Epithelial cell of proximal tubule (primary cell): ENCODE results near the gene ETS2. TPM values are rescaled to one million over a fixed set of nuclear protein-coding genes. Genes with fewer than 3 reads are reported as not detected.

Experiments used
- DNase-seq: peaks from one replicate; pipeline ENCODE4 v3.0.0-alpha.2; 2011; ENCODE audit warnings: low read depth
- H3K4me3 ChIP-seq: 2 replicates; pipeline ENCODE4 v1.5.1; 2011; ENCODE audit warnings: low read depth, mild to moderate bottlenecking, low read length
- total RNA-seq: library from RNA; depleted of rRNA; stranded (reverse); fragments of >200 nt; gene quantifications from 2 replicates; pipeline ENCODE4 v1.2.3, GENCODE V29; 2015
- TF ChIP-seq, protein P1 (sequence below): conservative IDR thresholded peaks from 2 replicates; pipeline ENCODE4 v1.5.1; 2012; ENCODE audit warnings: low read depth, mild to moderate bottlenecking, low read length

The ETS2 gene
- total RNA-seq, 1 donor from 2014 or later: 11.1 TPM

DNA sequence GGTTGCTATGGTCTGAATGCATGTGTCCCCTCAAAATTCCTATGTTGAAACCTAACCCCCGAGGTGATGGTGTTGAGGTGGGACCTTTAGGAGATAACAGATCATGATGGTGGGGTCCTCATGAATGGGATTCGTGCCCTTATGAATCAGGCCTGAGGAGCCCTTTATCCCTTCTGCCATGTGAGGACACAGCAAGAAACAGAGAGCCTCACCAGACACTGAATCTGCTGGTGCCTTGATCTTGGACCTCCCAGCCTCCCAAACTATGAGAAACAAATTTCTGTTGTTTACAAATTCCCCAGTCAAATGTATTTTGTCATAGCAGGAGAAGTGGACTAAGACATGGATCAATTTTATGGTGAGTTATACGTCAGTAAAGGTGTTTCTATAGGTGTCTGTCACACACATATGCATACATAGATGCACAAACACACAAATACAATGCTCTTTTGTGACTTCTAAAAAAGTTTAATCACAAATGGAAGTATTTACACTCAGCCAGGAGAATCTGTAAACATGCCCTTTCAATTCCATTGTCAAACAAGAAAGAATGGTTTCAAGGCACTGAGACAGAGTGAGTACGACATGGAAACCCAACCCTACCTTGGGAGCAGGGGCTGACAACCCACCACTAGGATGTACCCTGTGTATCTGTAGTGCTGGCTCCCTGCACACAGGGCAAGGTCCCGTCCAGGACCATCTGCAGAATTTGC, 5.5 kb upstream of the ETS2 start:
- no peak overlapping the region for H3K4me3 ChIP-seq
- no peak for DNase-seq
- TF ChIP-seq, protein P1, sequence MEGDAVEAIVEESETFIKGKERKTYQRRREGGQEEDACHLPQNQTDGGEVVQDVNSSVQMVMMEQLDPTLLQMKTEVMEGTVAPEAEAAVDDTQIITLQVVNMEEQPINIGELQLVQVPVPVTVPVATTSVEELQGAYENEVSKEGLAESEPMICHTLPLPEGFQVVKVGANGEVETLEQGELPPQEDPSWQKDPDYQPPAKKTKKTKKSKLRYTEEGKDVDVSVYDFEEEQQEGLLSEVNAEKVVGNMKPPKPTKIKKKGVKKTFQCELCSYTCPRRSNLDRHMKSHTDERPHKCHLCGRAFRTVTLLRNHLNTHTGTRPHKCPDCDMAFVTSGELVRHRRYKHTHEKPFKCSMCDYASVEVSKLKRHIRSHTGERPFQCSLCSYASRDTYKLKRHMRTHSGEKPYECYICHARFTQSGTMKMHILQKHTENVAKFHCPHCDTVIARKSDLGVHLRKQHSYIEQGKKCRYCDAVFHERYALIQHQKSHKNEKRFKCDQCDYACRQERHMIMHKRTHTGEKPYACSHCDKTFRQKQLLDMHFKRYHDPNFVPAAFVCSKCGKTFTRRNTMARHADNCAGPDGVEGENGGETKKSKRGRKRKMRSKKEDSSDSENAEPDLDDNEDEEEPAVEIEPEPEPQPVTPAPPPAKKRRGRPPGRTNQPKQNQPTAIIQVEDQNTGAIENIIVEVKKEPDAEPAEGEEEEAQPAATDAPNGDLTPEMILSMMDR: no peak

DNA sequence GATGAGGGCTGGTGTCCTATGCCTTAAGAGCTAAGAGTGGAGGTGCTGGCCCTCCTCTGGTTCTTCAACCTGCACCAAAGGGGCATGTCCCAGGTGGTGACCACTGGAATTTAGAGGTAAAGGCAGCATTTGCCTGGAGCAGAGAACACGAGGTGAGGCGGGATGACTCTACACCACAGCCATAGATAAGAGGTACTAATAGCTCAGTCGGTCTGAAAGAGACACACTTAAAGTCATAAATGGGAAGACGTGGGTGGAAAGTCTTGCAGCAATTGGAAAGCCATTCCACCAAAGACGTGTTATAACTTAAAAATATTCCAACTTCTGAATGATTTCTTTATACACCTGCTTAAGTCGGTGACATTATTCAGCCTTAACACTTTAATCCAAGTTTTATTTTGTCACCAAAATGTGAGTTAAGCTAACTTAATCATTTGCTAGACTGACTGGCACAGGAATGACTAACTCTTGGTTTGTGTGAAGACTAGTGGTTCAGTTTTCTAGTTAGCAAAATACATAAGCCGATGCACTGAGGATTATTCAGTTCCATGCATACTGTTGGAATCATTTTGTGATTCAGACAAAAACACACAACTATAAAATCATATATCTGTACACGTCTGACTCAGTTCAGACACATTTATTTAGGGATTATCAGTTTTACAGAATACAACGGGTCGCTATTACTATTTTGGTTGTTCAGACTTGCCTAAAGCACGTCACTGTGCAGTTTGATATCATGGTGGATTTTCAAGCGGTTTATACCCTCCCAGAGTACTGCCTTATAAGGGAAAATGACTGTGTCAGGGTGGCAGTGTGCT, 4.6 kb upstream of the ETS2 start:
- TF ChIP-seq, protein P1: no peak
- H3K4me3 ChIP-seq: no peak overlapping the region
- DNase-seq: no peak

DNA sequence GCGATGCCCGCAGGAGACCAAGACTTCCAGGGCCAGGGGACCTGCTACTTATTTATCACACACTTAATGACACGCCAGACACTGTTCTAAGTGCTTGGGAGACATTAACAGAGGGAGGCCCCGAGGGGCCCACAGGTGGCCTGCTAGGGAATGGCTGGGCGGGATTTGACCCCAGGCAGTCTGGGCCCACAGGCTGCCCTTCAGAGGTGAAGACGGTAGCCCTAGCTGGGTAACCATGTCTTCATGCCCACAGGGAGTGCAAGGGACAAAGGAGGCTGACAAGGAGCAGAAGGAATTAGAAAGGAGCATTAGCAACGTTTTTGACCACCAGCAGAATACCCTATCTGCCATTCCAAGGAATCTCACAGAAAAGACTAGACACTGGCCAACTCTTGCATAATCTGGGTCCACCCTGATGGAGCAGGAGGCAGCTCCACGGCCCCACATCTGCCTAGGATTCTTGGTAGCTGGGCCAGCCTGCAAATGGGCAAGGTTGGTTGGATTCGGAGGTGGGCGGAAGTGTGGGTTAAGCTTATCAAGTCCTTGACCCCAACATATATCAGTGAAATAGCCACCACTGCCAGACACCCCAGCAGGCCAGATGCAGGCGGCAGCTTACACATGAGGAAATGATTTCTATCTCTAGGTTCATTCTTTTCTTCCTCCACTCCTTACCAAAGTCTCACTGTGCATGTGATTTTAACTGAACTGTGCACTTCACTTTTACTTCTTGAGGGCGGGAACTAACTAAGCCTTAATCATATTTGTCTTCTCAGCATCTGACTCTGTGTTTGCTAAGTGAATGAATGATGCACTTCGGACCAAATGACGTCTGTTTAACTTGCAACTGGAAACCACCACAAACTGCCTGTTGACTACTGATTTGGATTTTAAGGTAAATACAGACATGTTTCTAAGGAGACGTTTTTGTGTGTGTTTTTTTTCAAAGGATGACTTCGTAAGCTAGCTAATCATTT, 3.4 kb upstream of the ETS2 start:
- TF ChIP-seq, protein P1: no peak
- DNase-seq: no peak
- no peak overlapping the region for H3K4me3 ChIP-seq

DNA sequence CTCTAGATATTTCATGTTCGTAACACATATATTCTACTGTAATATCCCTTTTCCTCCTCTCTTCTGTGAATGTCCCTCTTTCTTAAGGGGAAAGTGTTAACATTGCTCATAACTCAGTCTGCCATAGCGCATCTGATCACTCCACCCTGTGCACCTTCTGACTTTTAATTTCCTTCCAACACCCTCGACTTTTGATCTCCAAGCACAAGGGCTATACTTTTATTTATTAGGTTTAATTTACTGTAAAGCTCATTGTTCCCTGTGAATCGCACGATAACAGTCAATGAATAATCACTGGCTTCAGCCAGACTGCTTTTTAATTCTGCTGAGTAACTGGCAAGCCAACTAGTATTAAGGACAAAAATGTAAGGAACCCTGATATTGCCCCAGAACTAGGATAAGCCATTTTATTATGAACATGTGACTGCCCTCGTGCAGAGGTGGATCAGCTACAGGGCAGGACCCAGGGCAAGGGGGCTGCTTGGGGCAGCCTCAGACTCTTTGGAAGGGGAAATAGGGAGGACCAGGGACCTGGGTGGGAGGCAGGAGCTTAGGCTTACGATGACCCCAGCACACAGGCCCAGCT, 2.6 kb upstream of the ETS2 start:
- TF ChIP-seq, protein P1: no peak
- no peak for DNase-seq
- H3K4me3 ChIP-seq: no peak overlapping the region

DNA sequence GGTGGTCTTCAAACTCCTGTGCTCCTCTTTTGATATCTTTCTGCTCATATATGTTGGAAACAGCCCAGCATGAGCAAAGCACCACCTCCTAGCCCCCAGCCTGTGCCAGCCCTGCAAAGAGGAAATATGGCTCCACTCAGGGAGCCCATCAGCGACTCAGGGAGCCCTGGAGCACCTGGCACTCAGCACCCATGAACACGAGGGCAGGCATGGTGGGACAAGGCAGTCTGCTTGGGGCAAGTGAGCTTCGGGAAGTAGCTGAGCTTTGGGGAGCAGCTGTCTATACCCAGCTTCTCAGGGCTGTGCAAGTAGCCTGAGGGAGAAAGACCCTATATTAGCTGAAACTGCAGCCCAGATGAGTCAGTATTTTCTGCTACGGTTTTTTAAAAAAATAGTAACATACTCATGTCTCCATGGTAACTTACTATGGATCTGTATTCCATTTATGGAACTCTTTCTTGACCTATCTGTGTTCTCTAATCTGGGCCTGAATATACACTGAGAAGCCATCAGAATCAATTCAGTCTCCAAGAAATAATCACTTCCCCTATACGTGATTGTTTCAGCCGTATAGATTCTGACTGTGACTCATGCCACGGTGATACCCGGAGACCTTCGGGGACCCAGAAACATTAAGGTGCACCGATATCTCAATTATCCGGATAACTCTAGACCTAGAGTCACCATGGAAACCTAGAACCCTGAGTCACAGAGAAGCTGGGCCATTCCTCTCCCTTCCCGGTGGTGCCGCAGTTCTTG, 1.5 kb upstream of the ETS2 start:
- TF ChIP-seq, protein P1: no peak
- no peak for DNase-seq
- peak overlapping the region; percentile 88 for H3K4me3 ChIP-seq
